ENCODE results near the gene MTCH2.

DNA sequence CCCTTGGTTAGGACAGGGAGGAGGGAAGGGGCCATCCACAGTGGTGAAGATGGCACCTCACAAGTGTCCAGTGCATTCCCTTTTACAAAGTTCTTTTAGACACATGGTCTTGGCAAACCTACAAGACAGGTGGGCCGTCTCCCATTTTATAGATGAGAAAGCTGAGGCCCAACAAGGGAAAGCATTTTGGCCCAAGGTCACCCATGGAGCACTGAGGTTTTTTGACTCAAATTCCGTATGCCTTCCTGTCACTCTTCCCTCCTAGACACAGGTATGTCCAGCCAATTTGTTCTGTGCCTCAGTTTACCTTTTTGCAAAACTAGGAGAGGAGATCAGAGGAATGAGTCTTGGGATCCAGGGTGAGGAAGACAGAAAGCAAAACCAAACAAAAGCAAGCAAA is 49.4 kb downstream of the MTCH2 start:
- TF ChIP-seq, protein P1, sequence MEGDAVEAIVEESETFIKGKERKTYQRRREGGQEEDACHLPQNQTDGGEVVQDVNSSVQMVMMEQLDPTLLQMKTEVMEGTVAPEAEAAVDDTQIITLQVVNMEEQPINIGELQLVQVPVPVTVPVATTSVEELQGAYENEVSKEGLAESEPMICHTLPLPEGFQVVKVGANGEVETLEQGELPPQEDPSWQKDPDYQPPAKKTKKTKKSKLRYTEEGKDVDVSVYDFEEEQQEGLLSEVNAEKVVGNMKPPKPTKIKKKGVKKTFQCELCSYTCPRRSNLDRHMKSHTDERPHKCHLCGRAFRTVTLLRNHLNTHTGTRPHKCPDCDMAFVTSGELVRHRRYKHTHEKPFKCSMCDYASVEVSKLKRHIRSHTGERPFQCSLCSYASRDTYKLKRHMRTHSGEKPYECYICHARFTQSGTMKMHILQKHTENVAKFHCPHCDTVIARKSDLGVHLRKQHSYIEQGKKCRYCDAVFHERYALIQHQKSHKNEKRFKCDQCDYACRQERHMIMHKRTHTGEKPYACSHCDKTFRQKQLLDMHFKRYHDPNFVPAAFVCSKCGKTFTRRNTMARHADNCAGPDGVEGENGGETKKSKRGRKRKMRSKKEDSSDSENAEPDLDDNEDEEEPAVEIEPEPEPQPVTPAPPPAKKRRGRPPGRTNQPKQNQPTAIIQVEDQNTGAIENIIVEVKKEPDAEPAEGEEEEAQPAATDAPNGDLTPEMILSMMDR (IDR thresholded peaks at IDR 0.05) = no peak
- no peak for TF ChIP-seq POLR2A (IDR thresholded peaks at IDR 0.05)
- no peak for TF ChIP-seq POLR2AphosphoS5 (IDR thresholded peaks at IDR 0.05)
